Cardiac fibroblast (primary cell): Measurements from ENCODE around the gene NOP9.

Source experiments
- DNase-seq, 2 donors: peaks; one replicate each; pipeline versions ENCODE4 v3.0.0 to v3.0.0-alpha.2; 2010; ENCODE audit warnings: low read depth in 2 of 2
- H3K4me3 ChIP-seq, 2 donors: replicated peaks in 1 of 2; 1 replicate in 1 of 2; 2 replicates in 1 of 2; pipeline ENCODE4 v1.5.1; 2011; ENCODE audit warnings: low read depth in 2 of 2, low read length in 2 of 2, mild to moderate bottlenecking in 2 of 2, moderate library complexity in 1 of 2
- CTCF ChIP-seq: IDR thresholded peaks from one replicate; pipeline ENCODE4 v1.5.1; 2011; ENCODE audit warnings: low read depth, mild to moderate bottlenecking, low read length, inconsistent platforms

Gene NOP9

GRCh38 chr14:24321212-24321975 lies 21.7 kb downstream of the NOP9 start:
- no peak for TF ChIP-seq CTCF
- DNase-seq = no peak
- no peak overlapping the region for H3K4me3 ChIP-seq

- H3K4me3 ChIP-seq = no peak overlapping the region
- no peak for TF ChIP-seq CTCF
- no peak for DNase-seq
Observed at GRCh38 chr14:24322672-24323071, 23.0 kb downstream of the NOP9 start.

GRCh38 chr14:24323341-24323740 lies 23.7 kb downstream of the NOP9 start:
- no peak for TF ChIP-seq CTCF
- DNase-seq = no peak
- H3K4me3 ChIP-seq = no peak overlapping the region

GRCh38 chr14:24324024-24324423 lies 24.4 kb downstream of the NOP9 start:
- no peak overlapping the region for H3K4me3 ChIP-seq
- DNase-seq = no peak
- no peak for TF ChIP-seq CTCF

GRCh38 chr14:24325041-24325530 lies 25.4 kb downstream of the NOP9 start:
- no peak for TF ChIP-seq CTCF
- DNase-seq = no peak
- no peak overlapping the region for H3K4me3 ChIP-seq

GRCh38 chr14:24325963-24326362 lies 26.3 kb downstream of the NOP9 start:
- no peak overlapping the region for H3K4me3 ChIP-seq
- no peak for DNase-seq
- no peak for TF ChIP-seq CTCF
